Endodermal cell (in vitro differentiated cells): ENCODE measurements around the gene PBLD. TPM values are rescaled to one million over a fixed set of nuclear protein-coding genes. Genes with fewer than 3 reads are reported as not detected.

Experiments
- DNase-seq: peaks from one replicate; pipeline ENCODE4 v3.0.0-alpha.2; 2017
- H3K27ac ChIP-seq: 2 replicates; pipeline ENCODE4 v1.5.1; 2013; ENCODE audit warnings: mild to moderate bottlenecking, low read depth, low read length, moderate library complexity
- H3K27me3 ChIP-seq: 2 replicates; pipeline ENCODE4 v1.6.1; 2013; ENCODE audit warnings: mild to moderate bottlenecking, low read length, moderate library complexity; ENCODE audit not compliant: insufficient read depth, control insufficient read depth, poor library complexity, severe bottlenecking
- H3K36me3 ChIP-seq: 2 replicates; pipeline ENCODE4 v1.7.0; 2013; ENCODE audit warnings: mild to moderate bottlenecking, low read length, moderate library complexity; ENCODE audit not compliant: control insufficient read depth, insufficient read depth
- H3K4me1 ChIP-seq: one replicate; pipeline ENCODE4 v1.7.0; 2013; ENCODE audit warnings: low read length; ENCODE audit not compliant: control insufficient read depth, insufficient read depth
- H3K4me3 ChIP-seq: 2 replicates; pipeline ENCODE4 v1.5.1; 2013; ENCODE audit warnings: mild to moderate bottlenecking, low read length, moderate library complexity
- H3K9ac ChIP-seq: 2 replicates; pipeline ENCODE4 v1.6.1; 2013; ENCODE audit warnings: mild to moderate bottlenecking, low read length, moderate library complexity; ENCODE audit not compliant: poor library complexity, severe bottlenecking; ENCODE audit errors: extremely low read depth
- H3K9me3 ChIP-seq: 2 replicates; pipeline ENCODE4 v1.6.1; 2013; ENCODE audit warnings: mild to moderate bottlenecking, low read length, moderate library complexity; ENCODE audit not compliant: control insufficient read depth
- H3K27ac Mint-ChIP-seq: 2 replicates; pipeline ENCODE4 v1.8.0; 2020; ENCODE audit warnings: mixed read lengths
- H3K27me3 Mint-ChIP-seq: 2 replicates; pipeline ENCODE4 v1.8.0; 2021; ENCODE audit warnings: mild to moderate bottlenecking, mixed read lengths; ENCODE audit not compliant: insufficient read depth
- H3K36me3 Mint-ChIP-seq: 2 replicates; pipeline ENCODE4 v1.8.0; 2020; ENCODE audit warnings: low read depth, mixed read lengths
- H3K4me1 Mint-ChIP-seq: 2 replicates; pipeline ENCODE4 v1.8.0; 2020; ENCODE audit warnings: mixed read lengths
- H3K4me3 Mint-ChIP-seq: 2 replicates; pipeline ENCODE4 v1.8.0; 2020; ENCODE audit warnings: mild to moderate bottlenecking, moderate library complexity, mixed read lengths
- H3K9me3 Mint-ChIP-seq: 2 replicates; pipeline ENCODE4 v1.8.0; 2020; ENCODE audit warnings: mild to moderate bottlenecking, mixed read lengths
- WGBS, 2 experiments: methylation state at CpG; one replicate each; pipeline versions ENCODE4 v1.1.5 to v1.1.7; 2013; ENCODE audit warnings: missing lambda C conversion rate in 2 of 2, mixed read lengths in 1 of 2; ENCODE audit not compliant: insufficient coverage in 1 of 2, insufficient read length in 1 of 2; 5-methylcytosine and 5-hydroxymethylcytosine counted together
- long read RNA-seq, 4 experiments: library from polyadenylated mRNA in 2 of 4; library from RNA in 1 of 4; library from capped mRNA in 1 of 4; stranded (forward) in 3 of 4; unstranded in 1 of 4; transcript quantifications; one replicate each; pipeline ENCODE4 v2.0.0, GENCODE V29; 2020 to 2021; ENCODE audit warnings: inconsistent platforms in 1 of 4
- polyA plus RNA-seq, 2 experiments: library from polyadenylated mRNA; stranded (reverse); fragments of 50-300 nt; gene quantifications; one replicate each; pipeline ENCODE4 v1.2.3, GENCODE V29; 2013
- total RNA-seq, 2 donors: library from RNA; stranded (reverse); fragmentation: NEBNext Ultra II Directional in 1 of 2; extraction: Animal tissue kit (Norgen Biotek cat#: 25700) in 1 of 2; gene quantifications; 2 replicates in 1 of 2; 3 replicates in 1 of 2; pipeline ENCODE4 v1.2.1, GENCODE V29; 2021
- TF ChIP-seq, protein P1 (sequence below): fragments of 200-600 bp; sonication (generic); conservative IDR thresholded peaks from 2 replicates; pipeline ENCODE4 v1.5.0; 2021; ENCODE audit warnings: antibody characterized with exemption, mild to moderate bottlenecking

The PBLD gene
- 1 to 10 TPM; 5.0 to 5.3 TPM for total RNA-seq
- polyA plus RNA-seq (2013, experiment 1 of 2): 3.3 TPM
- polyA plus RNA-seq (2013, experiment 2 of 2): 3.4 TPM
- long read RNA-seq, experiment 1, partial matches to known transcripts: 1 of 4 reads
- long read RNA-seq, experiment 1, other reads (novel, unspliced or antisense): 3 of 4 reads
- long read RNA-seq, experiment 2, partial matches to known transcripts: 0 of 3 reads
- long read RNA-seq, experiment 2, other reads (novel, unspliced or antisense): 2 of 3 reads
- long read RNA-seq, experiment 3, partial matches to known transcripts: 0 of 3 reads
- long read RNA-seq, experiment 3, other reads (novel, unspliced or antisense): 0 of 3 reads
- long read RNA-seq, experiment 4, partial matches to known transcripts: 0 of 1 reads
- long read RNA-seq, experiment 4, other reads (novel, unspliced or antisense): 0 of 1 reads

DNA sequence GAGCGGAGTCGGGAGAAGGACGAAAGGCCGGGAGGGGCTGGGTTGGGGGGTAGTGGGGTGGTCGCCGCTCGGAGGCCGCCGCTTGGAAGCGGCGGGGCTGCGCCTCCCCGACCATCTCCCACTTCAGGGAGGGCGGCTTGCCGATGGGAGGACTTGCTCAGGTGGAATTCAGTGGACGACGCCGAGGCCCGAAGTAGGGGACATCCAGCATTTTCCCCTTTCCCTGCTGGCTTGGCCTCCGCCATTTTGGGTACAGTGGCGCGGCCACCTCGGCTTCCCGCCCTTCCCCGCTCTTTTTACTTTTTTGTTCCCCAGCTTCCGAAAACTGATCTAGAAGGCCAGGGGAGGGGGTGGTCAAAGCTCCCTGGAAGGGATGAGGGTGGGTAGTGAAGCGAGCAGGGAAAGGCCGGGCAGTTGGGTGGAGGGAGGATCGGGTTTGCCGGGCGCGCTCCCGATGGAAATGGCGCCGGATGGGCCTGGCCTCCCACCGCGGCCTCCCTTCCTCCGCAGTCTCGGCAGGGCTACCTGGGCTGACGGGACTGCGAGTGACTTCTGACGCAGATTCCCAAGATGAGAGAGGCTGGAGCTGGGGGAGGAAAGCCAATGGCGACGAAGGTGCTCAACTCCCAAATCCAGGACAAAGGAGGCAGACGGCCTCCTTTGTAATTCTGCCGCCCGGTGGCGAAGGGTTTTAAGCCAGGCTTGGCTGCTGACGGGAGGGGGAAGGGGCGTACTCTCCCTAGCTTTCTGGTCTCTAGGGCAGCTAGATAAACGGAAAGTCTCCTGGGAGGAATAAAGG is at the start of gene PBLD:
TSS of gene PBLD (minus strand) at position 670 of the 799 bp plus-strand sequence. CDS start 26,084 bp downstream, outside the sequence.
- H3K27me3 Mint-ChIP-seq: no peaks in the 10 kb centered on the region

DNA sequence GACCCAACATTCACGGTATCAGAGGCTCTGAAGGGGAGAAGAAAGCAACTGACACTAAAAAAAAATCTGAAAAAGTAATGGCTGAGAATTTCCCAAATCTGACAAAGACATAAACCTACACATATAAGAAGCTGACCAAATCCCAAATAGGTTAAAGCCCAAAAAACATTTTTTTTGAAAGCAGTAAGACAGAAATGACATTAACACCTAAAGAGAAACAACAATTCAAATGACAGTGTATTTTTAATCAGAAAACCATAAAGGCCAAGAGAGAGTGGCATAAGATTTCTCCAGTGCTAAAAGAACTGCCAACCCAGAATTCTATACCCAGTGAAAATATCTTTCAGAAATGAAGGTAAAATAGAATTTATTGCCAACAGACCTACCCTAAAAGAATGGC is 38.9 kb upstream of the PBLD start:
- no peak overlapping the region for H3K4me3 Mint-ChIP-seq
- Histone ChIP-seq H3K4me3 (peak overlapping the region; percentile 53), H3K9me3 (peaks cover 40% of the 10 kb centered on the region), H3K27me3 (no peaks in the 10 kb centered on the region), H3K9ac (no peak overlapping the region), H3K36me3 (peaks cover 58% of the 10 kb centered on the region), H3K27ac (no peak overlapping the region), H3K4me1 (no peaks in the 10 kb centered on the region)
- no peaks in the 10 kb centered on the region for H3K27me3 Mint-ChIP-seq
- TF ChIP-seq, protein P1, sequence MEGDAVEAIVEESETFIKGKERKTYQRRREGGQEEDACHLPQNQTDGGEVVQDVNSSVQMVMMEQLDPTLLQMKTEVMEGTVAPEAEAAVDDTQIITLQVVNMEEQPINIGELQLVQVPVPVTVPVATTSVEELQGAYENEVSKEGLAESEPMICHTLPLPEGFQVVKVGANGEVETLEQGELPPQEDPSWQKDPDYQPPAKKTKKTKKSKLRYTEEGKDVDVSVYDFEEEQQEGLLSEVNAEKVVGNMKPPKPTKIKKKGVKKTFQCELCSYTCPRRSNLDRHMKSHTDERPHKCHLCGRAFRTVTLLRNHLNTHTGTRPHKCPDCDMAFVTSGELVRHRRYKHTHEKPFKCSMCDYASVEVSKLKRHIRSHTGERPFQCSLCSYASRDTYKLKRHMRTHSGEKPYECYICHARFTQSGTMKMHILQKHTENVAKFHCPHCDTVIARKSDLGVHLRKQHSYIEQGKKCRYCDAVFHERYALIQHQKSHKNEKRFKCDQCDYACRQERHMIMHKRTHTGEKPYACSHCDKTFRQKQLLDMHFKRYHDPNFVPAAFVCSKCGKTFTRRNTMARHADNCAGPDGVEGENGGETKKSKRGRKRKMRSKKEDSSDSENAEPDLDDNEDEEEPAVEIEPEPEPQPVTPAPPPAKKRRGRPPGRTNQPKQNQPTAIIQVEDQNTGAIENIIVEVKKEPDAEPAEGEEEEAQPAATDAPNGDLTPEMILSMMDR: no peak
- no peaks in the 10 kb centered on the region for H3K4me1 Mint-ChIP-seq
- no peak for DNase-seq
- 80% methylated on average over 1 of the region's 1 CpG; no CpG with 5 or more reads in 1 of the 2 experiments for WGBS, 2 experiments
- H3K9me3 Mint-ChIP-seq: peaks cover 37% of the 10 kb centered on the region
- no peak overlapping the region for H3K27ac Mint-ChIP-seq
- H3K36me3 Mint-ChIP-seq: peaks cover 58% of the 10 kb centered on the region

More for the DNA sequence above, at the start of gene PBLD:
- Mint-ChIP-seq H3K4me3 (peak within 1 kb of the TSS; percentile 99), H3K9me3 (no peaks in the 10 kb centered on the region), H3K27ac (peak within 1 kb of the TSS; percentile 100), H3K36me3 (peaks cover 21% of the 10 kb centered on the region), H3K4me1 (peaks cover 34% of the 10 kb centered on the region)
- Histone ChIP-seq H3K9me3 (no peaks in the 10 kb centered on the region), H3K4me1 (no peaks in the 10 kb centered on the region), H3K4me3 (peak within 1 kb of the TSS; percentile 100), H3K27ac (peak within 1 kb of the TSS; percentile 98), H3K27me3 (no peaks in the 10 kb centered on the region), H3K36me3 (peaks cover 35% of the 10 kb centered on the region), H3K9ac (peak within 1 kb of the TSS; percentile 99)
- DNase-seq: peak; percentile 90
- 0 to 1% methylated on average over 17 to 51 of the region's 51 CpGs for WGBS, 2 experiments
- TF ChIP-seq, protein P1: peak; percentile 64

DNA sequence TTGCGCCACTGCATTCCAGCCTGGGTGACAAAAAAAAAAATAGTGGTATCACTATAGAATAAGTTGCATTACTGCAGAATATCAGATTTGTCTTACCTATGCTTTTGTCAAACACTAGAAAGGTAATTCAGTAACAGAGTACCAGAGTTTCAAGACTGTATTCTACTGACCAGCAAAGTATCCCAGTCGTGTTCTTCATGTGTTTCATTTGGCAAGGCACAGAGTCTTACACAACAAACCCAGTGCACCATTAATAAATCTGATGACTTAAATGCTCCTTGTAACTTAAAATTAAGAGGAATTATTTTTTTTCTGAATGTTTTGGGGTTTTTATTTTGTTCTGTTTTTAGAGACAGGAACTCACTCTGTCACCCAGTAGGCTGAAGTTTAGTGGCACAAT is 34.4 kb upstream of the PBLD start:
- Mint-ChIP-seq H3K4me3 (no peak overlapping the region), H3K4me1 (no peaks in the 10 kb centered on the region), H3K36me3 (peaks cover 47% of the 10 kb centered on the region), H3K9me3 (peaks cover 15% of the 10 kb centered on the region), H3K27me3 (no peaks in the 10 kb centered on the region), H3K27ac (no peak overlapping the region)
- Histone ChIP-seq H3K4me1 (no peaks in the 10 kb centered on the region), H3K36me3 (peaks cover 54% of the 10 kb centered on the region), H3K27ac (no peak overlapping the region), H3K4me3 (no peak overlapping the region), H3K9ac (no peak overlapping the region), H3K27me3 (no peaks in the 10 kb centered on the region), H3K9me3 (peaks cover 11% of the 10 kb centered on the region)
- TF ChIP-seq, protein P1: no peak
- WGBS, 2 experiments: 95 to 100% methylated on average over 1 to 2 of the region's 2 CpGs
- DNase-seq: no peak
